Effector memory CD4-positive, alpha-beta T cell (primary cell): ENCODE data around the gene STBD1.
A peak's percentile ranks its signal among the peaks of the same experiment; 100 is the strongest.

Experiments
- DNase-seq, 3 donors: peaks; one replicate each; pipeline ENCODE4 v3.0.0-alpha.2; 2020
- H3K27ac ChIP-seq: 2 replicates; pipeline ENCODE4 v1.7.0; 2013; ENCODE audit warnings: mild to moderate bottlenecking, low read length, moderate library complexity; ENCODE audit not compliant: insufficient read depth, poor library complexity, severe bottlenecking
- H3K27me3 ChIP-seq: replicated peaks from 2 replicates; pipeline ENCODE4 v1.7.0; 2013; ENCODE audit warnings: mild to moderate bottlenecking, low read length; ENCODE audit not compliant: insufficient read depth, control insufficient read depth, poor library complexity, severe bottlenecking
- H3K36me3 ChIP-seq: 2 replicates; pipeline ENCODE4 v1.7.0; 2013; ENCODE audit warnings: mild to moderate bottlenecking, low read length, moderate library complexity; ENCODE audit not compliant: control insufficient read depth, insufficient read depth
- H3K4me1 ChIP-seq: 2 replicates; pipeline ENCODE4 v1.7.0; 2013; ENCODE audit warnings: low read length, mild to moderate bottlenecking; ENCODE audit not compliant: control insufficient read depth, insufficient read depth, poor library complexity, severe bottlenecking
- H3K4me3 ChIP-seq: 2 replicates; pipeline ENCODE4 v1.7.0; 2013; ENCODE audit warnings: low read length, low read depth, mild to moderate bottlenecking; ENCODE audit not compliant: insufficient read depth, poor library complexity, severe bottlenecking
- H3K9me3 ChIP-seq: 2 replicates; pipeline ENCODE4 v1.7.0; 2013; ENCODE audit warnings: mild to moderate bottlenecking, low read length, moderate library complexity; ENCODE audit not compliant: control insufficient read depth
- total RNA-seq, 3 donors: gene quantifications; one replicate each; lab custom pipeline; 2026; lab: John Stamatoyannopoulos, UW

STBD1 gene
- total RNA-seq = 0 to 0.17 (median 0) reads per million in 3 donors

DNA sequence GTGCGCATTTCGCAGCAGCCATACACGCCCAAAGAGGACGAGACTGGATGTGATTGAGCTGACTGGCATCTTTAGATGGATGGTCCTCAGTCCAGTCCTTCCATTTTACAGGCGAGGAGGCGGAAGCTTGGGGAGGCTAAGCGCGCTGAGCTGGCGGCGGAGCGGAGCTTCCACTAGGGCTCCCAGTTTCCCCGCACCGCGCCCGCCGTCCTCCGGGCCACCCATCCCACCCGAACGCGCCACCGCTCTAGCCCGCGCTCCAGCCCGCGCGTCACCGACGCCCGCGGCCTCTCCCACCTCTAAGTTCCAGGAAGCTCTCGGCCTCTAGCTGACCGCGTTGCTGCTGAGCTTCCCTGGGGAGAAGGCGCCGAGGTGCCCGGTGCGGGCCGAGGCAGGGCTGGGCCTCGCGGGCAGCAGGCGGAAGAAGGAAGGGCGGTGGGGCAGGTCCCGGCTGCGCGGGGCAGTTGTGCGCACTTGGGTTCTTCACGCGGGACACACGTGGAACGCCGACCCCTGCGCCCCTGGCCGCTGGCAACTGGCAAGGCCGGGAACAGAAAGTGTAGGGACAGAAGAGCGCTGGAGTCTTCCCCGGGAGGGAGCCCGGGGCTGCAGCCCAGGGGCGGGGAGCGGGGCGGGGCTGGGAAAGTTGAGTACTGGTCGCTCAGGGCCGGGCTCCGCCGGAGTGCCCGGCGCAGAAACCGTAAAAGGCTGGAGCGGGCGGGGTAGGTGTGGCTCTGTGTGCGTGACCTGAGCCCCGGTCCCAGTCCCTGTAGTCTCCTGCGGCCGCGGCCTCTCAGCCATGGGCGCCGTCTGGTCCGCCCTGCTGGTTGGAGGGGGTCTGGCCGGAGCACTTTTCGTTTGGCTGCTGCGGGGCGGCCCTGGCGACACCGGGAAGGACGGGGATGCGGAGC lies at the start of gene STBD1:
STBD1 (plus strand) TSS at position 763 of the 911 bp plus-strand sequence; CDS start at position 800, 37 bp downstream.
- Histone ChIP-seq H3K4me1 (peaks cover 19% of the 10 kb centered on the region), H3K27ac (no peak within 1 kb of the TSS), H3K9me3 (no peaks in the 10 kb centered on the region), H3K4me3 (peak within 1 kb of the TSS; percentile 87), H3K36me3 (no peaks in the 10 kb centered on the region), H3K27me3 (no peaks in the 10 kb centered on the region)
- peak in 1 of 3 donors; percentile 7 for DNase-seq

DNA sequence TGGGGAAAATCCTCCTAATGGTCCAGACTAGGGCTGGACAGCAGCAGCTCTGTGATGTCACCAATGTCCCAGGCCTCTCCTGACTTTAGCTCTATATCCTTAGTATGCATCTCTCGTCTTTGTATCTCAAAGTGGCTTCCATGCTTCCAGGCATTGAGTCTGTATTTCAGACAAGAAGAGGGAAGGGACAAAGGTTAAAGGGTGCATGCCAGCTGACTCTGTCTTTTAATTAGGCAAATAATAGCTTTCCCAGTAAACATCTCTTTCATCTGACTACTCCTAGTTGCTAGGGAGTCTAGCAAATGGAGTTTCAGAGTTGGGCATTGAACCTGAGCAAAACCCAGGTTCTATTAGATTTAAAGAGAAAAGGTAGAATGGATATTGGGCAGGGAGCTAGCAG lies 49.6 kb upstream of the STBD1 start:
- no peak for DNase-seq
- Histone ChIP-seq H3K27me3 (peaks cover 5% of the 10 kb centered on the region), H3K4me3 (no peak overlapping the region), H3K27ac (no peak overlapping the region), H3K9me3 (no peaks in the 10 kb centered on the region), H3K4me1 (no peaks in the 10 kb centered on the region), H3K36me3 (no peaks in the 10 kb centered on the region)

DNA sequence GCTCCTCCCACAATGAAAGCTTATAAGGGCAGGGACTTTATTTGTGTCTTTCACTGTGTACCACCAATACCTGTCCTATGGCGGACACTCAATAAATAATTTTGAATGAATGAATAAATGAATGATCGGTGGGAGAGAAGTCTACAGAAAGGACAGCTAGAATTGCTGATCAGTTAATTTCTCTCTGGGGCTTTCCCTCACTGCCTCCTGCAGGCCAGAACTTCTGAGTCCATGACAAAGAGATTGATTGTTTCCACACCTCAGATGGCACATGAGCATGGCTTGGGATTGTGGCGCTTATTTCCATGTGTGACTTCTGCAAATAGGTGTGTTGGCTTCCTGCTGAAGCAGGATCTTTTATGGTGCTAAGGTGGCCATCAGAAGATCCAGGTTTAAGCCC lies 48.7 kb upstream of the STBD1 start:
- H3K4me3 ChIP-seq = no peak overlapping the region
- no peaks in the 10 kb centered on the region for H3K27me3 ChIP-seq
- no peak for DNase-seq
- no peaks in the 10 kb centered on the region for H3K9me3 ChIP-seq
- H3K4me1 ChIP-seq = no peaks in the 10 kb centered on the region
- H3K36me3 ChIP-seq = no peaks in the 10 kb centered on the region
- H3K27ac ChIP-seq = no peak overlapping the region

DNA sequence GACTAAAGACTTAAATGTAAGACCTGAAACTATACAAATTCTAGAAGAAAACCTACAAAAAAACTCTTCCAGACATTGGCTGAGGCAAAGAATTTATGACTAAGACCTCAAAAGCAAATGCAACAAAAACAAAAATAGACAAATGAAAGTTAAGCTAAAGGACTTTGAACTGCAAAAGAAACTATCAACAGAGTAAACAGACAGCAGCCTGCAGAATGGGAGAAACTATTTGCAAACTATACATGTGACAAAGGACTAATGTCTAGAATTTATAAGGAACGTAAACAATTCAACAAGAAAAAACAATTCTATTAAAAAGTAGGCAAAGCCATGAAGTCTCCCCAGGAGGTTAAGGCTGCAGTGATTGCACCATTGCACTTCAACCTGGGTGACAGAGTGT lies 46.0 kb upstream of the STBD1 start:
- Histone ChIP-seq H3K4me1 (no peaks in the 10 kb centered on the region), H3K4me3 (no peak overlapping the region), H3K27ac (no peak overlapping the region), H3K27me3 (no peaks in the 10 kb centered on the region), H3K9me3 (no peaks in the 10 kb centered on the region), H3K36me3 (no peaks in the 10 kb centered on the region)
- DNase-seq = no peak

DNA sequence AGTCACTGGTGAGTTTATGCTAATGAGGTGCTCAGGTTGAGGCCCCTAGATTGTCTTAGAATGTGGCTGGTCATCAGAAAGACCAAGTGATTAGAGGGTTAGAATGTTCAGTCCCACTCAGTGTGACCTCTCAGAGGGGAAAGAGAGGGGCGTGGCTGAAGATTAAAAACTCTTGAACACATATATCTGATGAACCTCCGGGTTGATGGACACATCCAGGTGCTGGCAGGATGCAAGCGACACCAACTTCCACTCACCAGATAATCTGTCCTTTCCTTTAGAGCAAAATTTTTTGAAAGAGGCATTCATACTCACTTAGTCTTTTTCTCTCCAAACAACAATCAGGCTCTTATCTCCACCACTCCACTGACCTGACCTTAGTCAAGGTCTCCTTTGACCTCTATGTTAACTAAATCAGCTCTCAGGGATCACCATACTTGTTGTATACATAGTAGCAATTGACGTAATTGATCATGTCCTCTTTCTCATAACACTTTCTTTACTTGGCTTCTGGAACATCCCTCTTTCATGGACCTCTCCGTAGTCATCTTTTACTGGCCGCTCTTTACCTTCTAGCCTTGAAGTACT lies 40.8 kb upstream of the STBD1 start:
- H3K4me3 ChIP-seq = no peak overlapping the region
- no peaks in the 10 kb centered on the region for H3K36me3 ChIP-seq
- H3K27me3 ChIP-seq = no peaks in the 10 kb centered on the region
- no peak overlapping the region for H3K27ac ChIP-seq
- no peaks in the 10 kb centered on the region for H3K9me3 ChIP-seq
- no peaks in the 10 kb centered on the region for H3K4me1 ChIP-seq
- DNase-seq = no peak

DNA sequence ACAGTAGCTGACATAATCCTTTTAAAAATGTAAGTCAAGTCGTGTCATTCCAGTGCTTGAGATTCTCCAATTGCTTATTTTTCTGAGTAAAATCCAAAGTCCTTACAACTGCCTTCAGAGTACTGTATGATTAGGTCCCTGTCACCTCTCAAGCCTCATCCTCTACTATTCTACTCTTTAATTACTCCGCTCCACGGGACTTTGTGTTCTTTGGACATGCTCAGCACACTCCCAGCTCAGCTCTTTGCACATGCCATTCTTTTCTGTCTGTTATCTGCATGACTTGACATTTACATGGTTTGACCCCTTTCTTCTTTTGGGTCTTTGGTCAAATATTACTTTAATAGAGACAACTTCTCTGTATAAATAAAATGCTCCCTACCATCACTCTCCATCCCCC lies 39.9 kb upstream of the STBD1 start:
- Histone ChIP-seq H3K27me3 (no peaks in the 10 kb centered on the region), H3K36me3 (no peaks in the 10 kb centered on the region), H3K4me3 (no peak overlapping the region), H3K9me3 (no peaks in the 10 kb centered on the region), H3K4me1 (no peaks in the 10 kb centered on the region), H3K27ac (no peak overlapping the region)
- no peak for DNase-seq

GRCh38 chr4:76267811-76268210 lies 38.7 kb upstream of the STBD1 start:
- Histone ChIP-seq H3K36me3 (no peaks in the 10 kb centered on the region), H3K27me3 (no peaks in the 10 kb centered on the region), H3K4me1 (no peaks in the 10 kb centered on the region), H3K9me3 (no peaks in the 10 kb centered on the region), H3K27ac (no peak overlapping the region), H3K4me3 (no peak overlapping the region)
- no peak for DNase-seq

GRCh38 chr4:76270244-76271175 lies 36.0 kb upstream of the STBD1 start:
- no peaks in the 10 kb centered on the region for H3K4me1 ChIP-seq
- H3K4me3 ChIP-seq = no peak overlapping the region
- H3K9me3 ChIP-seq = no peaks in the 10 kb centered on the region
- DNase-seq = no peak
- H3K27me3 ChIP-seq = no peaks in the 10 kb centered on the region
- no peaks in the 10 kb centered on the region for H3K36me3 ChIP-seq
- H3K27ac ChIP-seq = no peak overlapping the region

DNA sequence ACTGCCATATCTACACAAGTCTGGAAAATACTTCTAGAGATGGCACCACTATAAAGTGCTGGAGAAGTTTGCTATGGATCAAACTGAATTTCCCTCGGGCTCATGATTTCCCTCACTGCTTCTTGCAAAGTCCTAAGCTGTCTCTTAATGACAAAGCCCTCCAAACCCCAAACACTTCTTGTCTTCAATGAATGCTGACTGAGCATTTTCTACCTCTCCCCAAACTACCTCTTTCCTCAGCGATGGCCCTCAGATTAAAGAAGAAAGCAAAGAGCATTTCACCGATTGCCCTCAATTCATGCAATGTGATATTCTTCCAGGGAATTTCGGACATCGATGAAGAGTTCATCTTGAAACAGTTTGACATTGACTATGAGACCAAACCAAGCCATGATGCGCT lies 35.3 kb upstream of the STBD1 start:
- Histone ChIP-seq H3K4me3 (no peak overlapping the region), H3K9me3 (no peaks in the 10 kb centered on the region), H3K27ac (no peak overlapping the region), H3K4me1 (no peaks in the 10 kb centered on the region), H3K36me3 (no peaks in the 10 kb centered on the region), H3K27me3 (no peaks in the 10 kb centered on the region)
- no peak for DNase-seq
